Measurements from ENCODE around the gene ZDHHC13. TPM values are rescaled to one million over a fixed set of nuclear protein-coding genes. Genes with fewer than 3 reads are reported as not detected.
"Not testable (repeated sequence)": the region's sequence is repeated elsewhere in the genome, so short reads cannot be mapped to it uniquely, and the experiment has no call there.

ZDHHC13 gene
- total RNA-seq, 1 donor from 2014 or later = 31.9 TPM

GRCh38 chr11:19094859-19095258, 22.1 kb upstream of the ZDHHC13 start:
- no peak for DNase-seq (ENCODE audit: extremely low read depth, low read depth, low spot score)

- no peak for DNase-seq (ENCODE audit: extremely low read depth, low read depth, low spot score)
Observed at GRCh38 chr11:19099093-19099492, 17.9 kb upstream of the ZDHHC13 start.

- DNase-seq (ENCODE audit: extremely low read depth, low read depth, low spot score) = no peak
Observed at GRCh38 chr11:19100885-19101284, 16.1 kb upstream of the ZDHHC13 start.

- DNase-seq (ENCODE audit: extremely low read depth, low read depth, low spot score) = no peak
Observed at GRCh38 chr11:19101796-19102520, 15.0 kb upstream of the ZDHHC13 start.

- DNase-seq (ENCODE audit: extremely low read depth, low read depth, low spot score) = no peak
Observed at GRCh38 chr11:19102521-19102900, 14.5 kb upstream of the ZDHHC13 start.

- DNase-seq (ENCODE audit: extremely low read depth, low read depth, low spot score) = no peak
Observed at GRCh38 chr11:19105011-19105410, 12.0 kb upstream of the ZDHHC13 start.

- no peak for DNase-seq (ENCODE audit: extremely low read depth, low read depth, low spot score)
Observed at GRCh38 chr11:19107125-19107524, 9.8 kb upstream of the ZDHHC13 start.

GRCh38 chr11:19110295-19110694, 6.7 kb upstream of the ZDHHC13 start:
- no peak for DNase-seq (ENCODE audit: extremely low read depth, low read depth, low spot score)

GRCh38 chr11:19111809-19112208, 5.2 kb upstream of the ZDHHC13 start:
- DNase-seq (ENCODE audit: extremely low read depth, low read depth, low spot score) = no peak

GRCh38 chr11:19116276-19116970, 545 bp upstream of the ZDHHC13 start:
- DNase-seq (ENCODE audit: extremely low read depth, low read depth, low spot score) = no peak

- DNase-seq (ENCODE audit: extremely low read depth, low read depth, low spot score) = no peak
Observed at GRCh38 chr11:19117760-19118097, 761 bp downstream of the ZDHHC13 start.

- DNase-seq (ENCODE audit: extremely low read depth, low read depth, low spot score) = no peak
Observed at GRCh38 chr11:19121646-19122045, 4.7 kb downstream of the ZDHHC13 start.

- no peak for DNase-seq (ENCODE audit: extremely low read depth, low read depth, low spot score)
Observed at GRCh38 chr11:19122960-19123615, 6.1 kb downstream of the ZDHHC13 start.

- DNase-seq (ENCODE audit: extremely low read depth, low read depth, low spot score) = not testable (repeated sequence)
Observed at GRCh38 chr11:19126562-19127325, 9.8 kb downstream of the ZDHHC13 start.

- DNase-seq (ENCODE audit: extremely low read depth, low read depth, low spot score) = no peak
Observed at GRCh38 chr11:19134004-19134403, 17.0 kb downstream of the ZDHHC13 start.

GRCh38 chr11:19136884-19137283, 19.9 kb downstream of the ZDHHC13 start:
- not testable (repeated sequence) for DNase-seq (ENCODE audit: extremely low read depth, low read depth, low spot score)

- no peak for DNase-seq (ENCODE audit: extremely low read depth, low read depth, low spot score)
Observed at GRCh38 chr11:19145319-19145718, 28.4 kb downstream of the ZDHHC13 start.

GRCh38 chr11:19156892-19157291, 39.9 kb downstream of the ZDHHC13 start:
- DNase-seq (ENCODE audit: extremely low read depth, low read depth, low spot score) = no peak

GRCh38 chr11:19160847-19161246, 43.9 kb downstream of the ZDHHC13 start:
- DNase-seq (ENCODE audit: extremely low read depth, low read depth, low spot score) = no peak

- DNase-seq (ENCODE audit: extremely low read depth, low read depth, low spot score) = no peak
Observed at GRCh38 chr11:19161651-19162050, 44.7 kb downstream of the ZDHHC13 start.

GRCh38 chr11:19162951-19163505, 46.1 kb downstream of the ZDHHC13 start:
- DNase-seq (ENCODE audit: extremely low read depth, low read depth, low spot score) = no peak

Measured in glomerular endothelial cell (primary cell).